GM21367 (cell line): Measurements from ENCODE around the gene CDH10.

ENCODE experiments used
- ATAC-seq: cut with Tn5 transposase; IDR thresholded peaks from one replicate; pipeline ENCODE4 v1.9.1; 2021; ENCODE audit not compliant: unreplicated experiment

The CDH10 gene

GRCh38 chr5:24491490-24491889, 153.3 kb downstream of the CDH10 start:
- ATAC-seq, result no peak

GRCh38 chr5:24487368-24488229, 157.2 kb downstream of the CDH10 start:
- ATAC-seq, result no peak

GRCh38 chr5:24480952-24481351, 163.8 kb downstream of the CDH10 start:
- no peak for ATAC-seq

GRCh38 chr5:24477958-24478357, 166.8 kb downstream of the CDH10 start:
- ATAC-seq, result no peak

GRCh38 chr5:24475101-24475500, 169.7 kb downstream of the CDH10 start:
- no peak for ATAC-seq

- no peak for ATAC-seq
These were observed 170.1 kb downstream of the CDH10 start for GRCh38 chr5:24474685-24475084.

- ATAC-seq, result no peak
These were observed 172.3 kb downstream of the CDH10 start for GRCh38 chr5:24472518-24472917.

- no peak for ATAC-seq
These were observed 200.4 kb downstream of the CDH10 start for GRCh38 chr5:24444414-24444813.

- no peak for ATAC-seq
These were observed 205.3 kb downstream of the CDH10 start for GRCh38 chr5:24439465-24439864.
